H9 (cell line): ENCODE results near the gene PRPF38B. TPM values are rescaled to one million over a fixed set of nuclear protein-coding genes. Genes with fewer than 3 reads are reported as not detected.

Experiments used
- DNase-seq: peaks from one replicate; pipeline ENCODE4 v3.0.0-alpha.2; 2017
- H2AFZ ChIP-seq: one replicate; pipeline ENCODE4 v1.6.1; 2013; ENCODE audit warnings: mild to moderate bottlenecking, low read length, control low read depth, moderate library complexity
- H2AK5ac ChIP-seq: 2 replicates; pipeline ENCODE4 v1.6.1; 2013; ENCODE audit warnings: low read length, control low read depth, mixed read lengths; ENCODE audit not compliant: insufficient read length
- H2BK120ac ChIP-seq: one replicate; pipeline ENCODE4 v1.6.1; 2013; ENCODE audit warnings: low read depth, mild to moderate bottlenecking, low read length, control low read depth, inconsistent platforms; ENCODE audit not compliant: poor library complexity, severe bottlenecking
- H2BK12ac ChIP-seq: 2 replicates; pipeline ENCODE4 v1.6.1; 2013; ENCODE audit warnings: low read length, control low read depth, mixed read lengths, low read depth; ENCODE audit not compliant: insufficient read length
- H2BK15ac ChIP-seq: 2 replicates; pipeline ENCODE4 v1.6.1; 2013; ENCODE audit warnings: low read depth, low read length, control low read depth
- H2BK20ac ChIP-seq: one replicate; pipeline ENCODE4 v1.6.1; 2013; ENCODE audit warnings: low read depth, mild to moderate bottlenecking, low read length, control low read depth, inconsistent platforms; ENCODE audit not compliant: poor library complexity, severe bottlenecking
- H2BK5ac ChIP-seq: 2 replicates; pipeline ENCODE4 v1.6.1; 2013; ENCODE audit warnings: low read length, control low read depth, mixed read lengths; ENCODE audit not compliant: insufficient read length
- H3K14ac ChIP-seq: 2 replicates; pipeline ENCODE4 v1.6.1; 2013; ENCODE audit warnings: low read length, control low read depth; ENCODE audit not compliant: insufficient read depth
- H3K18ac ChIP-seq: 2 replicates; pipeline ENCODE4 v1.6.1; 2013; ENCODE audit warnings: low read depth, mild to moderate bottlenecking, mixed read lengths, low read length, control low read depth; ENCODE audit not compliant: insufficient read length
- H3K23ac ChIP-seq: 2 replicates; pipeline ENCODE4 v1.6.1; 2013; ENCODE audit warnings: low read length, control low read depth, mixed read lengths, low read depth; ENCODE audit not compliant: insufficient read length
- H3K23me2 ChIP-seq: 2 replicates; pipeline ENCODE4 v1.6.1; 2013; ENCODE audit warnings: low read depth, mild to moderate bottlenecking, mixed read lengths, low read length, control low read depth; ENCODE audit not compliant: insufficient read length, poor library complexity, severe bottlenecking
- H3K27ac ChIP-seq: 2 replicates; pipeline ENCODE4 v1.5.1; 2013; ENCODE audit warnings: low read length, control low read depth, mixed read lengths, low read depth; ENCODE audit not compliant: insufficient read length
- H3K27me3 ChIP-seq: 2 replicates; pipeline ENCODE4 v1.6.1; 2013; ENCODE audit warnings: low read length, control low read depth, inconsistent platforms; ENCODE audit not compliant: insufficient read depth
- H3K4ac ChIP-seq: 2 replicates; pipeline ENCODE4 v1.6.1; 2013; ENCODE audit warnings: low read depth, mild to moderate bottlenecking, control low read depth, inconsistent platforms, low read length, moderate library complexity
- H3K4me1 ChIP-seq: 2 replicates; pipeline ENCODE4 v1.6.1; 2013; ENCODE audit warnings: low read length, control low read depth, inconsistent platforms; ENCODE audit not compliant: insufficient read depth
- H3K4me2 ChIP-seq: 2 replicates; pipeline ENCODE4 v1.6.1; 2013; ENCODE audit warnings: low read length, control low read depth, mixed read lengths; ENCODE audit not compliant: insufficient read length, insufficient read depth
- H3K56ac ChIP-seq: 2 replicates; pipeline ENCODE4 v1.6.1; 2013; ENCODE audit warnings: low read depth, mild to moderate bottlenecking, mixed read lengths, low read length, control low read depth; ENCODE audit not compliant: insufficient read length
- H3K79me1 ChIP-seq: 2 replicates; pipeline ENCODE4 v1.6.1; 2013; ENCODE audit warnings: low read depth, mild to moderate bottlenecking, moderate library complexity, low read length, control low read depth, inconsistent platforms; ENCODE audit not compliant: insufficient read depth, poor library complexity, severe bottlenecking
- H3K79me2 ChIP-seq: 2 replicates; pipeline ENCODE4 v1.6.1; 2013; ENCODE audit warnings: low read length, control low read depth, inconsistent platforms; ENCODE audit not compliant: insufficient read depth
- H3K9ac ChIP-seq: 2 replicates; pipeline ENCODE4 v1.6.1; 2013; ENCODE audit warnings: low read length, control low read depth, mixed read lengths; ENCODE audit not compliant: insufficient read length; ENCODE audit errors: extremely low read depth
- H3K9me3 ChIP-seq: one replicate; pipeline ENCODE4 v1.6.1; 2013; ENCODE audit warnings: low read depth, low read length, inconsistent platforms; ENCODE audit not compliant: control insufficient read depth
- H3T11ph ChIP-seq: one replicate; pipeline ENCODE4 v1.6.1; 2013; ENCODE audit warnings: mild to moderate bottlenecking, low read length, control low read depth, inconsistent platforms
- H4K20me1 ChIP-seq: one replicate; pipeline ENCODE4 v1.6.1; 2013; ENCODE audit not compliant: control insufficient read depth, insufficient read length, insufficient read depth
- H4K5ac ChIP-seq: 2 replicates; pipeline ENCODE4 v1.6.1; 2013; ENCODE audit warnings: low read depth, mild to moderate bottlenecking, mixed read lengths, low read length, control low read depth; ENCODE audit not compliant: insufficient read length
- H4K8ac ChIP-seq: replicated peaks from 2 replicates; pipeline ENCODE4 v1.6.1; 2013; ENCODE audit warnings: low read length, control low read depth, mixed read lengths, low read depth; ENCODE audit not compliant: insufficient read length
- H4K91ac ChIP-seq: 2 replicates; pipeline ENCODE4 v1.6.1; 2013; ENCODE audit warnings: low read depth, mild to moderate bottlenecking, moderate library complexity, mixed read lengths, low read length, control low read depth; ENCODE audit not compliant: insufficient read length
- H3K27ac Mint-ChIP-seq, 3 experiments: 2 replicates in 2 of 3; 3 replicates in 1 of 3; pipeline ENCODE4 v1.8.0; 2020 to 2021; ENCODE audit warnings: mixed read lengths in 3 of 3, mild to moderate bottlenecking in 1 of 3, moderate library complexity in 1 of 3
- H3K27me3 Mint-ChIP-seq: 2 replicates; pipeline ENCODE4 v1.8.0; 2021; ENCODE audit warnings: low read depth, mild to moderate bottlenecking, moderate library complexity, mixed read lengths
- H3K36me3 Mint-ChIP-seq, 3 experiments: 2 replicates in 2 of 3; 3 replicates in 1 of 3; pipeline ENCODE4 v1.8.0; 2020 to 2021; ENCODE audit warnings: low read depth in 3 of 3, mixed read lengths in 3 of 3; ENCODE audit not compliant: insufficient read depth in 1 of 3
- H3K4me1 Mint-ChIP-seq, 2 experiments: 2 replicates each; pipeline ENCODE4 v1.8.0; 2020; ENCODE audit warnings: mixed read lengths in 2 of 2
- H3K4me3 Mint-ChIP-seq, 2 experiments: 2 replicates in 1 of 2; 3 replicates in 1 of 2; pipeline ENCODE4 v1.8.0; 2020 to 2021; ENCODE audit warnings: mild to moderate bottlenecking in 2 of 2, mixed read lengths in 2 of 2, moderate library complexity in 1 of 2
- H3K9me3 Mint-ChIP-seq, 2 experiments: 2 replicates in 1 of 2; 3 replicates in 1 of 2; pipeline ENCODE4 v1.8.0; 2020; ENCODE audit warnings: mild to moderate bottlenecking in 2 of 2, mixed read lengths in 2 of 2, moderate library complexity in 1 of 2
- CTCF ChIP-seq: fragments of 200-600 bp; sonication (generic); conservative IDR thresholded peaks from 3 replicates; pipeline ENCODE4 v1.8.0; 2021; ENCODE audit warnings: antibody characterized with exemption, mild to moderate bottlenecking
- WGBS: extraction: QIAGEN DNeasy Blood & Tissue Kit; methylation state at CpG from one replicate; pipeline ENCODE4 v1.1.7; 2013; ENCODE audit warnings: missing lambda C conversion rate, low lambda C conversion rate, mixed read lengths; ENCODE audit not compliant: insufficient read length; ENCODE audit errors: extremely low coverage; 5-methylcytosine and 5-hydroxymethylcytosine counted together
- total RNA-seq: library from RNA; stranded (reverse); gene quantifications from 2 replicates; pipeline ENCODE4 v1.2.1, GENCODE V29; 2021

The PRPF38B gene
- total RNA-seq, 1 experiment from 2014 or later: 60.0 TPM

GRCh38 chr1:108747898-108748297 lies 55.8 kb downstream of the PRPF38B start:
- H3K56ac ChIP-seq: no peak overlapping the region
- peak overlapping the region; percentile 28 to 71 for H3K4me3 Mint-ChIP-seq
- no peak overlapping the region for H2BK120ac ChIP-seq
- no peak overlapping the region for H2BK12ac ChIP-seq
- H2AK5ac ChIP-seq: no peak overlapping the region
- no peak overlapping the region for H4K5ac ChIP-seq
- no peaks in the 10 kb centered on the region for H3K23me2 ChIP-seq
- H3K4me2 ChIP-seq: no peak overlapping the region
- H3K27me3 Mint-ChIP-seq: peaks cover 10% of the 10 kb centered on the region
- H4K20me1 ChIP-seq: no peaks in the 10 kb centered on the region
- H2BK20ac ChIP-seq: no peak overlapping the region
- no peaks in the 10 kb centered on the region for H3K27me3 ChIP-seq
- H3K79me1 ChIP-seq: no peaks in the 10 kb centered on the region
- H3K9ac ChIP-seq: no peak overlapping the region
- H3K27ac Mint-ChIP-seq: no peak overlapping the region
- H4K91ac ChIP-seq: no peak overlapping the region
- no peak overlapping the region for H3K27ac ChIP-seq
- no peak overlapping the region for H3K23ac ChIP-seq
- H2BK15ac ChIP-seq: no peak overlapping the region
- H3K36me3 Mint-ChIP-seq: peaks cover 2 to 9% (median 4%) of the 10 kb centered on the region in 3 experiments; a peak in 5 of 7 replicates
- H3K79me2 ChIP-seq: no peaks in the 10 kb centered on the region; the same call in 1 of the 2 replicates
- H3K14ac ChIP-seq: no peak overlapping the region
- no peak overlapping the region for H4K8ac ChIP-seq
- WGBS: no CpG with 5 or more reads among the region's 3 CpGs
- no peaks in the 10 kb centered on the region for H3K9me3 Mint-ChIP-seq
- H3K4me1 Mint-ChIP-seq: peaks cover 5 to 6% of the 10 kb centered on the region in 2 experiments
- H3K4me1 ChIP-seq: no peaks in the 10 kb centered on the region
- no peak for DNase-seq
- H3K18ac ChIP-seq: no peak overlapping the region
- H3T11ph ChIP-seq: no peak overlapping the region
- H3K9me3 ChIP-seq: no peaks in the 10 kb centered on the region
- no peak overlapping the region for H2BK5ac ChIP-seq
- no peak overlapping the region for H2AFZ ChIP-seq
- no peak overlapping the region for H3K4ac ChIP-seq
- no peak for TF ChIP-seq CTCF
